NCI-H2107 treated with DMSO at 0.1 percent for 48 hours (cell line): ENCODE results near the gene MESD.

Experiments
- DNase-seq: peaks from one replicate; lab custom pipeline; 2025; ENCODE audit not compliant: unreplicated experiment; lab: John Stamatoyannopoulos, UW

MESD gene

GRCh38 chr15:80989518-80990478, at the start of gene MESD:
MESD (minus strand) TSS chr15:80989819; CDS start chr15:80989791, 28 bp downstream.
- DNase-seq: peak; percentile 66

GRCh38 chr15:81038975-81039607, 49.5 kb upstream of the MESD start:
- DNase-seq: no peak

GRCh38 chr15:81037952-81038743, 48.5 kb upstream of the MESD start:
- no peak for DNase-seq

GRCh38 chr15:81033508-81033907, 43.9 kb upstream of the MESD start:
- no peak for DNase-seq

- no peak for DNase-seq
Observed at GRCh38 chr15:81032818-81033217, 43.2 kb upstream of the MESD start.

GRCh38 chr15:81032355-81032754, 42.7 kb upstream of the MESD start:
- no peak for DNase-seq

- DNase-seq: no peak
Observed at GRCh38 chr15:81031203-81031602, 41.6 kb upstream of the MESD start.

GRCh38 chr15:81030301-81030750, 40.7 kb upstream of the MESD start:
- no peak for DNase-seq

GRCh38 chr15:81029414-81030300, 40.0 kb upstream of the MESD start:
- DNase-seq: no peak

GRCh38 chr15:81026836-81027599, 37.4 kb upstream of the MESD start:
- DNase-seq: no peak

- no peak for DNase-seq
Observed at GRCh38 chr15:81025721-81026370, 36.2 kb upstream of the MESD start.

GRCh38 chr15:81024936-81025335, 35.3 kb upstream of the MESD start:
- no peak for DNase-seq

GRCh38 chr15:81024265-81024872, 34.8 kb upstream of the MESD start:
- DNase-seq: no peak

GRCh38 chr15:81023483-81024264, 34.1 kb upstream of the MESD start:
- no peak for DNase-seq

- DNase-seq: no peak
Observed at GRCh38 chr15:81021321-81021720, 31.7 kb upstream of the MESD start.

GRCh38 chr15:81018197-81018596, 28.6 kb upstream of the MESD start:
- no peak for DNase-seq

GRCh38 chr15:81016489-81017068, 27.0 kb upstream of the MESD start:
- DNase-seq: no peak
